Mammary epithelial cell (primary cell): ENCODE results near the gene OLFML2B.

Experiments used
- CTCF ChIP-seq, 2 donors: IDR thresholded peaks in 1 of 2; conservative IDR thresholded peaks in 1 of 2; 2 replicates each; pipeline ENCODE4 v1.5.1; 2011 to 2012; ENCODE audit warnings: inconsistent platforms in 2 of 2, low read length in 2 of 2, mild to moderate bottlenecking in 2 of 2, control low read depth in 1 of 2, low read depth in 1 of 2; ENCODE audit not compliant: insufficient read depth in 1 of 2; ENCODE audit errors: extremely low read depth in 1 of 2
- EZH2 ChIP-seq: IDR thresholded peaks from 2 replicates; pipeline ENCODE4 v1.6.1; 2012; ENCODE audit warnings: low read length, inconsistent platforms, borderline replicate concordance

DNA sequence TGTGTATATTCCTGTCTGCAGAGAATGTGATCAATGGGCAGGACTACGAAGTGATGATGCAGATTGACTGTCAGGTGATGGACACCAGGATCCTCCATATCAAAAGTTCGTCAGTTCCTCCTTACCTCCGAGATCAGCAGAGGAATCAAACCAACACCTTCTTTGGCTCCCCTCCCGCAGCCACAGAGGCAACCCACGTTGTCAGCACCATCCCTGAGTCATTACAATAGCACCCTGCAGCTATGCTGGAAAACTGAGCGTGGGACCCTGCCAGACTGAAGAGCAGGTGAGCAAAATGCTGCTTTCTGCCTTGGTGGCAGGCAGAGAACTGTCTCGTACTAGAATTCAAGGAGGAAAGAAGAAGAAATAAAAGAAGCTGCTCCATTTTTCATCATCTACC, 65.2 kb downstream of the OLFML2B start:
- no peak for TF ChIP-seq CTCF (conservative IDR thresholded peaks at IDR 0.05 in 1 of 2, IDR thresholded peaks at IDR 0.05 in 1 of 2; ENCODE audit: extremely low read depth in 1 of 2, insufficient read depth in 1 of 2, low read depth in 1 of 2, low read length in 2 of 2)
- TF ChIP-seq EZH2: no peak
